Measurements from ENCODE around the gene FBP1.

- TF ChIP-seq CTCF (IDR thresholded peaks at IDR 0.05) (no peak), POLR2A (IDR thresholded peaks at IDR 0.05) (no peak)
Observed at GRCh38 chr9:94685359-94685758, 46.0 kb upstream of the FBP1 start.

Data from lower leg skin (tissue), 3 donors.